CD4-positive, alpha-beta T cell (primary cell): ENCODE results near the gene SEPTIN1. TPM values are rescaled to one million over a fixed set of nuclear protein-coding genes. Genes with fewer than 3 reads are reported as not detected.
A peak's percentile ranks its signal among the peaks of the same experiment; 100 is the strongest.

ENCODE experiments used
- ATAC-seq: fragments of 200-7000 bp; cut with Tn5 transposase; one replicate; pipeline ENCODE4 v1.10.0; 2022; ENCODE audit warnings: mild to moderate bottlenecking; ENCODE audit not compliant: poor library complexity
- CTCF ChIA-PET: fragments of 350-600 bp; sonication (Branson Sonifier 250); formaldehyde crosslinking; loops from one replicate; lab custom pipeline; 2021; ENCODE audit warnings: antibody characterized with exemption, inconsistent platforms; lab: Charles Lee
- POLR2A ChIA-PET: fragments of 350-600 bp; sonication (Branson Sonifier 250); formaldehyde crosslinking; loops from one replicate; lab custom pipeline; 2021; ENCODE audit warnings: antibody characterized with exemption, inconsistent platforms; lab: Charles Lee
- DNase-seq, 14 experiments: peaks; one replicate each; pipeline ENCODE4 v3.0.0-alpha.2; 2013 to 2020; ENCODE audit warnings: mixed read lengths in 2 of 14
- H3K27ac ChIP-seq, 2 donors: one replicate each; pipeline versions ENCODE4 v1.5.1 to v1.7.0; 2013; ENCODE audit warnings: low read length in 2 of 2, low read depth in 1 of 2, mild to moderate bottlenecking in 1 of 2
- H3K27me3 ChIP-seq, 2 experiments: 1 replicate in 1 of 2; 2 replicates in 1 of 2; pipeline versions ENCODE4 v1.6.1 to v1.7.0; 2013; ENCODE audit warnings: low read length in 2 of 2, control low read depth in 1 of 2, mild to moderate bottlenecking in 1 of 2, moderate library complexity in 1 of 2; ENCODE audit not compliant: insufficient read depth in 2 of 2, control insufficient read depth in 1 of 2
- H3K36me3 ChIP-seq: one replicate; pipeline ENCODE4 v1.6.1; 2013; ENCODE audit warnings: low read length, control low read depth; ENCODE audit not compliant: insufficient read depth
- H3K4me1 ChIP-seq: one replicate; pipeline ENCODE4 v1.6.1; 2013; ENCODE audit warnings: low read length, control low read depth; ENCODE audit not compliant: insufficient read depth
- H3K4me3 ChIP-seq: one replicate; pipeline ENCODE4 v1.5.1; 2013; ENCODE audit warnings: mild to moderate bottlenecking, low read length, moderate library complexity
- H3K9me3 ChIP-seq, 2 experiments: 1 replicate in 1 of 2; 2 replicates in 1 of 2; pipeline versions ENCODE4 v1.6.1 to v1.7.0; 2013; ENCODE audit warnings: low read length in 2 of 2, mild to moderate bottlenecking in 2 of 2, control low read depth in 1 of 2, moderate library complexity in 1 of 2; ENCODE audit not compliant: control insufficient read depth in 1 of 2, insufficient read depth in 1 of 2
- H3K27ac Mint-ChIP-seq: one replicate; pipeline ENCODE4 v1.8.0; 2020; ENCODE audit warnings: mixed read lengths
- H3K27me3 Mint-ChIP-seq: one replicate; pipeline ENCODE4 v1.8.0; 2021; ENCODE audit warnings: mixed read lengths
- H3K36me3 Mint-ChIP-seq: one replicate; pipeline ENCODE4 v1.8.0; 2021; ENCODE audit warnings: low read depth, mixed read lengths
- H3K4me1 Mint-ChIP-seq: one replicate; pipeline ENCODE4 v1.8.0; 2021; ENCODE audit warnings: low read depth, mixed read lengths
- H3K4me3 Mint-ChIP-seq: one replicate; pipeline ENCODE4 v1.8.0; 2020; ENCODE audit warnings: mild to moderate bottlenecking, mixed read lengths
- H3K9me3 Mint-ChIP-seq: one replicate; pipeline ENCODE4 v1.8.0; 2020; ENCODE audit warnings: mixed read lengths
- intact Hi-C, 2 experiments: fragments of 100-400 bp; cut with DNase I in 1 of 2; cut with micrococcal nuclease in 1 of 2; formaldehyde crosslinking; loops; one replicate each; pipeline versions ENCODE4 v1.15.1 to v1.9.0; 2023 to 2025; cut with DNase I, micrococcal nuclease
- total RNA-seq, 174 experiments: library from RNA in 2 of 174; stranded (reverse) in 2 of 174; gene quantifications; one replicate each; pipeline ENCODE4 v1.2.3 and lab custom pipeline; 2021 to 2026
- TF ChIP-seq, protein P1 (sequence below): fragments of 200-600 bp; IDR thresholded peaks from one replicate; pipeline ENCODE4 v1.8.0; 2022; ENCODE audit warnings: antibody characterized with exemption, mild to moderate bottlenecking

Gene SEPTIN1
- total RNA-seq, 2 experiments from 2014 or later = 161 to 163 TPM

DNA sequence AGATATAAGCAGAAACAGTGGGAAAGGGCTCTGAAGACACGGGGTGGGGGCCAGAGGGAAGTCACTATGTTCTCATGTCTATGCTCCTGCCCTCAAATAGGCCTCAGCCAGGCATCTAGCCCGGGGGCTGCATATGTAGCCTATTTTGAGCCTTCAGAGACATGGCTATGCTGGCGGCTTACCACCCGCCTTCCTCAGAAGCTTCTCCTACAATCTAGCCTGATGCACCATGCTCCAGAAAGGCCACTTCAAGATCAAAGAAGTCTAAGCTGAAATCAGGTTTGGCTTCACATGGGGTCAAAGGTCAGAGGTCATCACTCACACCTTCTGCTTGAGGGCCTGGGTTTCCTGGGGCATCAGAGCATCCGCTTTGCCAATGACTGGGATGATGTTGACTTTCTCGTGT, 1.6 kb downstream of the SEPTIN1 start:
- no peaks in the 10 kb centered on the region for H3K9me3 Mint-ChIP-seq
- H3K36me3 ChIP-seq = peaks cover 20% of the 10 kb centered on the region
- DNase-seq (peak in 3 of 14 experiments; percentile 33 to 50 (median 33)), ATAC-seq (no peak)
- POLR2A ChIA-PET = interaction anchor here (0.6 to 7.3 kb wide), 5 partner anchors 11 to 198 kb away, joined by 3 to 153 read pairs (median 131); partner anchors contain the start of genes CORO1A, TBC1D10B, ZNF48 and ZNF771
- TF ChIP-seq, protein P1, sequence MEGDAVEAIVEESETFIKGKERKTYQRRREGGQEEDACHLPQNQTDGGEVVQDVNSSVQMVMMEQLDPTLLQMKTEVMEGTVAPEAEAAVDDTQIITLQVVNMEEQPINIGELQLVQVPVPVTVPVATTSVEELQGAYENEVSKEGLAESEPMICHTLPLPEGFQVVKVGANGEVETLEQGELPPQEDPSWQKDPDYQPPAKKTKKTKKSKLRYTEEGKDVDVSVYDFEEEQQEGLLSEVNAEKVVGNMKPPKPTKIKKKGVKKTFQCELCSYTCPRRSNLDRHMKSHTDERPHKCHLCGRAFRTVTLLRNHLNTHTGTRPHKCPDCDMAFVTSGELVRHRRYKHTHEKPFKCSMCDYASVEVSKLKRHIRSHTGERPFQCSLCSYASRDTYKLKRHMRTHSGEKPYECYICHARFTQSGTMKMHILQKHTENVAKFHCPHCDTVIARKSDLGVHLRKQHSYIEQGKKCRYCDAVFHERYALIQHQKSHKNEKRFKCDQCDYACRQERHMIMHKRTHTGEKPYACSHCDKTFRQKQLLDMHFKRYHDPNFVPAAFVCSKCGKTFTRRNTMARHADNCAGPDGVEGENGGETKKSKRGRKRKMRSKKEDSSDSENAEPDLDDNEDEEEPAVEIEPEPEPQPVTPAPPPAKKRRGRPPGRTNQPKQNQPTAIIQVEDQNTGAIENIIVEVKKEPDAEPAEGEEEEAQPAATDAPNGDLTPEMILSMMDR = no peak
- intact Hi-C loops = no loop called here
- peak overlapping the region; percentile 99 for H3K4me3 Mint-ChIP-seq
- H3K36me3 Mint-ChIP-seq = peaks cover 41% of the 10 kb centered on the region
- peak overlapping the region; percentile 89 to 100 for H3K27ac ChIP-seq
- H3K27ac Mint-ChIP-seq = peak overlapping the region; percentile 100
- H3K9me3 ChIP-seq = no peaks in the 10 kb centered on the region
- peak overlapping the region; percentile 81 for H3K4me3 ChIP-seq
- H3K4me1 Mint-ChIP-seq = peaks cover 64% of the 10 kb centered on the region
- H3K27me3 ChIP-seq = no peaks in the 10 kb centered on the region
- H3K4me1 ChIP-seq = peaks cover 85% of the 10 kb centered on the region
- CTCF ChIA-PET = interaction anchor here (1.8 to 1.9 kb wide), 2 partner anchors 12 to 29 kb away, joined by 4 to 10 read pairs; no protein-coding TSS in a partner anchor
- H3K27me3 Mint-ChIP-seq = no peaks in the 10 kb centered on the region

DNA sequence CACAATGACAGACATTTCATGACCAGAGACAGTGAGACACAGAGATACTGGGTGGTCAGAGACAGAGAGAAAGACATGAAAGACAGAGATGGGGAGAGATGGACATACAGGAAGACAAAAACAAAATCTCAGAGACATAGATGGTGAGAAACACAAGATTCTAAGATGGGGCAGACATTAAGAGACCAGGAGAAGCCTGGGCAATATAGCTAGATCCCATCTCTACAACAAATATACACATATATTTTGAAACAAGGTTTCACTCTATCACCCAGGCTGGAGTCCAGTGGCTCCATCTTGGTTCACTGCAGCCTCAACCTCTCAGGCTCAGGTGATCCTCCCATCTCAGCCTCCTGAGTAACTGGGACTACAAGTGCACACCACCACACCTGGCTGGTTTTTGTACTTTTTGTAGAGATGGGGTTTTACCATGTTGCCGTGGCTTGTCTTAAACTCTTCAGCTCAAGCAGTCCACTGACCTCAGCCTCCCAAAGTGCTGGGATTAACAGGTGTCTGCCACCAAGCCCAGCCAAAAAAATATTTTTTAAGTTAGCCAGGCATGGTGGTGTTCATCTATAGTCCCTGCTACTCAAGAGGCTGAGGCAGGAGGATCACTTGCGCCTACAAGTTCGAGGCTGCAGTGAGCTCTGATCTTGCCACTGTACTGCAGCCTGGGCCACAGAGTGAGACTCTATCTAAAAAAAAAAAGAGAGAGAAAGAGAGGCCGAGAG, 2.1 kb downstream of the SEPTIN1 start:
- H3K27ac Mint-ChIP-seq = peak overlapping the region; percentile 100
- H3K4me3 Mint-ChIP-seq = peak overlapping the region; percentile 99
- intact Hi-C loops = no loop called here
- H3K4me1 Mint-ChIP-seq = peaks cover 64% of the 10 kb centered on the region
- H3K27me3 Mint-ChIP-seq = no peaks in the 10 kb centered on the region
- Histone ChIP-seq H3K36me3 (peaks cover 25% of the 10 kb centered on the region), H3K4me1 (peaks cover 89% of the 10 kb centered on the region), H3K27ac (peak overlapping the region; percentile 83 to 100), H3K9me3 (no peaks in the 10 kb centered on the region), H3K4me3 (no peak overlapping the region), H3K27me3 (no peaks in the 10 kb centered on the region)
- ChIA-PET CTCF (interaction anchor here (0.8 to 1.9 kb wide), 3 partner anchors 9 to 29 kb away, joined by 3 to 10 read pairs (median 4); no protein-coding TSS in a partner anchor), POLR2A (interaction anchor here (0.6 to 7.3 kb wide), 6 partner anchors 10 to 197 kb away, joined by 3 to 153 read pairs (median 67); partner anchors contain the start of genes CORO1A, TBC1D10B, ZNF48 and ZNF771)
- TF ChIP-seq, protein P1 = no peak
- peaks cover 41% of the 10 kb centered on the region for H3K36me3 Mint-ChIP-seq
- DNase-seq (no peak), ATAC-seq (no peak)
- H3K9me3 Mint-ChIP-seq = no peaks in the 10 kb centered on the region

DNA sequence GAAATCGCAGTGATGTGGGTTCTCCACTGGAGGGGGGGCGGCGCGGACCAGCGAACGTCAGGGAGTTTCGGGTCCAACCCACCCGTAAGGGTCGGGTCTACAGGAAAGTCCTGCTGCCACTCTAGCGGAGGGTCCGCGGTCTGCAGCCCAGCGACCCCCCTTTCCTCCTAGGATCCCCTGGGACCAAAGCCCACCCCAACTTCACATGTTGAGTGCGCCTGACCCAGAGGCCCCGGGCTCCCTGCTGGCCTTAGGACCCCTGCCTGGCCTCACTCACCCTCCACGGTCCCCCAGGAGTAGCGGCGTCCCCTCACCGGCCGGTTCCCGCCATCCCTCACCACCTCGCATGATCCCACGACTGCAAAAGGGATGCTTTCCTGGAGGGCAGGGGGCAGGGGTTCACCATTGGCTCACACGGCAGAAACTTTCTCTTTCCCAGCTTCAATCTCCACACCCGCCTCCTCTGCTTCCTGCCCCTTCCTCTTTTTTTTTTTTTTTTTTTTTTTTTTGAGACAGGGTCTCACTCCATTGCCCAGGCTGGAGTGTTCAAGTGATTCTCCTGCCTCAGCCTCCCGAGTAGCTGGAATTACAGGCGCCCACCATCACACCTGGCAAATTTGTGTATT, 3.1 kb downstream of the SEPTIN1 start:
- CTCF ChIA-PET = interaction anchor here (0.8 to 1.9 kb wide), 2 partner anchors 8 to 30 kb away, joined by 3 to 10 read pairs; no protein-coding TSS in a partner anchor
- ATAC-seq = no peak
- intact Hi-C loops = loop anchor here (2.0 to 10.0 kb wide), 2 partner anchors 30 to 546 kb away; partner anchors contain the start of gene FBXL19 (in 1 of the 2)

More for the DNA sequence above, 3.1 kb downstream of the SEPTIN1 start:
- DNase-seq = peak in 1 of 14 experiments; percentile 13
- H3K36me3 ChIP-seq = peaks cover 25% of the 10 kb centered on the region
- H3K27me3 ChIP-seq = no peaks in the 10 kb centered on the region
- H3K9me3 Mint-ChIP-seq = no peaks in the 10 kb centered on the region
- no peaks in the 10 kb centered on the region for H3K9me3 ChIP-seq
- POLR2A ChIA-PET = interaction anchor here (0.9 to 7.3 kb wide), 8 partner anchors 9 to 314 kb away, joined by 3 to 153 read pairs (median 18); partner anchors contain the start of genes ALDOA, CORO1A, TBC1D10B and ZNF48
- H3K4me1 Mint-ChIP-seq = peaks cover 64% of the 10 kb centered on the region
- H3K27me3 Mint-ChIP-seq = no peaks in the 10 kb centered on the region
- H3K27ac Mint-ChIP-seq = peak overlapping the region; percentile 100
- H3K4me1 ChIP-seq = peaks cover 87% of the 10 kb centered on the region
- H3K27ac ChIP-seq = peak overlapping the region; percentile 83 to 100
- TF ChIP-seq, protein P1 = no peak
- peaks cover 41% of the 10 kb centered on the region for H3K36me3 Mint-ChIP-seq
- H3K4me3 ChIP-seq = peak overlapping the region; percentile 71
- peak overlapping the region; percentile 99 for H3K4me3 Mint-ChIP-seq
